D721Med (cell line): ENCODE results near the gene TTC23.
"Not testable (repeated sequence)": the region's sequence is repeated elsewhere in the genome, so short reads cannot be mapped to it uniquely, and the experiment has no call there.

ENCODE experiments used
- DNase-seq: peaks from one replicate; pipeline ENCODE4 v3.0.0; 2011; ENCODE audit warnings: low spot score; ENCODE audit not compliant: insufficient read length
- FAIRE-seq: peaks from 2 replicates; lab custom pipeline; 2011; peaks lifted over from hg19 to GRCh38; lab: Jason Lieb, UNC
- TF ChIP-seq, protein P1 (sequence below): IDR thresholded peaks from 2 replicates; pipeline ENCODE4 v1.5.1; 2012; ENCODE audit warnings: mild to moderate bottlenecking, control low read depth; ENCODE audit not compliant: insufficient read depth; ENCODE audit errors: missing control alignments

TTC23 gene

DNA sequence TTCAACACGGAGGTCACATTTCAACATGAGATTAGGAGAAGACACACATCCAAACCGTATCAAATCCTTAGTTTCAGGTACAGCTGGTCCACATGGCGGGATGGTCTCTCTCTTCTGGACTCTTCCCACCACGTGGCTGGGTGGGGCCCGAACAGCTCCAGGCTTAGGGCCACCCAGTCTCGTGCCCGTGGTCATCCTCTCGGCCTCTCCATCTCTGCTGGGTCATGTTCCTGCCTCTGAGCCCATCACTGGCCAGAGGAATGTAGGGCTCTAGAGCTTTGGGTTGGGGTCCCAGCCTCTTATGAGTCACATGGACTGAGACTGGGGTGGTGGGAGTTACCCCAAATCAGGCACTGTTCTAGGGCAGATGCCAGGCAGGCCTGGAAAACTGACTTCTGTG lies 132.3 kb downstream of the TTC23 start:
- FAIRE-seq, result no peak
- DNase-seq, result no peak
- TF ChIP-seq, protein P1, sequence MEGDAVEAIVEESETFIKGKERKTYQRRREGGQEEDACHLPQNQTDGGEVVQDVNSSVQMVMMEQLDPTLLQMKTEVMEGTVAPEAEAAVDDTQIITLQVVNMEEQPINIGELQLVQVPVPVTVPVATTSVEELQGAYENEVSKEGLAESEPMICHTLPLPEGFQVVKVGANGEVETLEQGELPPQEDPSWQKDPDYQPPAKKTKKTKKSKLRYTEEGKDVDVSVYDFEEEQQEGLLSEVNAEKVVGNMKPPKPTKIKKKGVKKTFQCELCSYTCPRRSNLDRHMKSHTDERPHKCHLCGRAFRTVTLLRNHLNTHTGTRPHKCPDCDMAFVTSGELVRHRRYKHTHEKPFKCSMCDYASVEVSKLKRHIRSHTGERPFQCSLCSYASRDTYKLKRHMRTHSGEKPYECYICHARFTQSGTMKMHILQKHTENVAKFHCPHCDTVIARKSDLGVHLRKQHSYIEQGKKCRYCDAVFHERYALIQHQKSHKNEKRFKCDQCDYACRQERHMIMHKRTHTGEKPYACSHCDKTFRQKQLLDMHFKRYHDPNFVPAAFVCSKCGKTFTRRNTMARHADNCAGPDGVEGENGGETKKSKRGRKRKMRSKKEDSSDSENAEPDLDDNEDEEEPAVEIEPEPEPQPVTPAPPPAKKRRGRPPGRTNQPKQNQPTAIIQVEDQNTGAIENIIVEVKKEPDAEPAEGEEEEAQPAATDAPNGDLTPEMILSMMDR, result no peak

DNA sequence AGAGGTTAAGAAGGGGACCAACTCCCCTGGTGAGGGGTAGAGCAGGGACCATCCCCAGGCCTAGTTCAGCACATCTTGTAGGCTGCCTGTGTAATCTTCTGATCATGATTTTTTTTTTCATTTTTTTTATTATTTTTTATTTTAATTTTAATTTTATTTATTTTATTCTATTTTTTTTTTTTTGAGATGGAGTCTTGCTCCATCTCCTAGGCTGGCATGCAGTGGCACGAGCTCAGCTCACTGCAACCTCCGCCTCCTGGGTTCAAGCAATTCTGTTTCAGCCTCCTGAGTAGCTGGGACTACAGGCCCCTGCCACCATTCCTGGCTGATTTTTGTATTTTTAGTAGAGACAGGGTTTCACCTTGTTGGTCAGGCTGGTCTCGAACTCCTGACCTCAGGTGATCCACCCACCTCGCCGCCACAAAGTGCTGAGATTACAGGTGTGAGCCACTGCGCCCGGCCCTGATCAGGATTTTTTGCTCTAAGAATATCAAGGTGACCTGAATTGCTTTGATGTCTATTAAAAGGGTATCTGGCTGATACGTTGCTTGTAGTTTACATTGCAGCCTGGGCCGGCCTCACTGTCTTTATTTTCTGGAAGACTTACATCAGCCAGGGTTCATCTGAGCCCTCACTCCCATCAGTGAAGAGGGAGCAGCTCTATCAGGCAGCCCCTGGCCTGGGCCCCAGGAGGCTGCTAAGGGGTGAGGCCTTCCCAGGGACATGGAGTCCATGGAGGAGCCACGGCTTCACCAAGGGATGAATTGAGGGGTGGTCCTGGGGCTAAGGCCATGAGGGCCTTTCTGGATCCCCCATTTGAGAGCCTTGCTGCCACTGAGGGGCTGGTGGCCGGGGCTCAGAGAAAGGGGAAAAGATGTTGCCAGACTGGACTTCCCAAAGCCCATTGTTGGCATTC lies 133.8 kb downstream of the TTC23 start:
- DNase-seq (no peak), FAIRE-seq (no peak)
- TF ChIP-seq, protein P1, result no peak

DNA sequence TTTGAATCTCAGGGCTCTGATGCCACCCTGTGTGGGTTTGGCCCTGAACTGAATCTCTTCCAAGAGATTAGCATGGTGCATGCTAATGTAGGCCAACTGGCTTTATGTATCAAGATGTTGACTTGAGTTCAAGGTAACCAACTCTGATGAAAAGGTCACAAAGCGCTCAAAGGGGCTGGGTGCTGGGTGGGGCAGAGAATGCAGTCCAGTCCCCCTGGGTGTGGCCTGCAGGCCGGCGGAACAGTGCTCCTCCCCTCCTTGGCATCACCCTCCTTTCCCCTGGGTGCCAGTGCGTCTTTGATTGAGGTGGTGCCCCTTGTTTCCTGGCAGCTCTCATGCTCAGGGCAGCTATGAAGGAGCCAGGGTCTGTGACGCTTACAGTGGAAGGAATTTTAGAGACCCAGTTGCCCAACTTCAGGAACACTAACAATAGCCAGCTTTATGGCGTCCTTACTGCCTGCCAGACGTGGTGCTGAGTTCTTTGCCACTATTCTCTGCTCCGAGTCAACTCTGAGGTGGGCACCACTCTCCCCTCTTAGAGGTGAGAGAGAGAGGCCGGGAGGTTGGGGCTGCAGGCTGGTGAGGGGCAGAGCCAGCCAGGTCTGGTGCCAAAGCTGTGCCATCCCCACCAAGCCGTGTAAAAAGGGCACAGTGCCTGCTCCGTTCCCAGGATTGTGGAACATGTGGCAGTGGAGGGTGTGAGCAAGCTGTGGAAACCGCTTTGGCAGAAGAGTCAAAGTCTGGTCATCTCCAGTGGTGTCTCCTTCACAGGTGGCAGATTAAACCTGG lies 134.7 kb downstream of the TTC23 start:
- FAIRE-seq, result no peak
- TF ChIP-seq, protein P1, result no peak
- DNase-seq, result no peak

DNA sequence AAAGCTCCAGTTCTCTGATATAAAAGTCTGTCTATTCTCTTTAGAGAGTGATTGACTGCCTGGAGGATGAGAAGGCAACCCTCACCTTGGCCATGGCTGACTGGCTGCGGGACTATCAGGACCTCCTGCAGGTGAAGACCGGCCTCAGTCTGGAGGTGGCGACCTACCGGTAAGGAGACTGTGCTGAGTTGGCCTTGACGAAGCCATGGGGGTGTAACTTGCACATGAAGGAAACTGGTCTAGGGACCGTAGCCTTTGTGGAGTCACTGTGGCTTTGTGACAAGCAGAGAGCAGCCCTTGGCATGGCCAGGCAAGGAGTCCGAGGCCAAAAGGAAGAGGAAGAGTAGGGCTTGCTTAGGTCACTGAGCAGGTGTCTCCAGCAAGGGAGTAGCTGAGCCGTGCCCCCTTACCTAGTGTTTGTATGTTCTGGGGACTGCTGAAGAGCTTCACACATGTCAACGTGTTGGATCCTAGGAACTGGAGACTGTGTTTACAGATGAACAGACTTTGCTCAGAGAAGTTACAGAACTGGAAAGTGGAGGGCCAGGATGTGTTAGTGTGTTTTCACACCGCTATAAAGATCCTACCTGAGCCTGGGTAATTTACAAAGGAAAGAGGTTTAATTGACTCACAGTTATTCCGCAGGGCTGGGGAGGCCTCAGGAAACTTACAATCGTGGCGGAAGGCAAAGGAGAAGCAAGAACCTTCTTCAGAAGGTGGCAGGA lies 135.7 kb downstream of the TTC23 start:
- FAIRE-seq (no peak), DNase-seq (no peak)
- TF ChIP-seq, protein P1, result no peak

DNA sequence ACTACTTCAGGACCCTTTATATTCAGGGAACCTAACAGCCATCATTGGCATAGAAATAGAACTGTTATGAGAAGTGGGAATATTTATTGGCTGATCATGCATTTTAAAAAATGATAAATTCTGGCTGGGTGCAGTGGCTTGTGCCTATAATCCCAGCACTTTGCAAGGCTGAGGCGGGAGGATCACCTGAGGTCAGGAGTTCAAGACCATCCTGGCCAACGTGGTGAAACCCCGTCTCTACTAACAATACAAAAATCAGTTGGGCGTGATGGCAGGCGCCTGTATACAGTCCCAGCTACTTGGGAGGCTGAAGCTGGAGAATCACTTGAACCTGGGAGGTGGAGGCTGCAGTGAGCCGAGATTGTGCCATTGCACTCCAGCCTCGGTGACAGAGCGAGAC lies 137.7 kb downstream of the TTC23 start:
- not testable (repeated sequence) for DNase-seq, FAIRE-seq

DNA sequence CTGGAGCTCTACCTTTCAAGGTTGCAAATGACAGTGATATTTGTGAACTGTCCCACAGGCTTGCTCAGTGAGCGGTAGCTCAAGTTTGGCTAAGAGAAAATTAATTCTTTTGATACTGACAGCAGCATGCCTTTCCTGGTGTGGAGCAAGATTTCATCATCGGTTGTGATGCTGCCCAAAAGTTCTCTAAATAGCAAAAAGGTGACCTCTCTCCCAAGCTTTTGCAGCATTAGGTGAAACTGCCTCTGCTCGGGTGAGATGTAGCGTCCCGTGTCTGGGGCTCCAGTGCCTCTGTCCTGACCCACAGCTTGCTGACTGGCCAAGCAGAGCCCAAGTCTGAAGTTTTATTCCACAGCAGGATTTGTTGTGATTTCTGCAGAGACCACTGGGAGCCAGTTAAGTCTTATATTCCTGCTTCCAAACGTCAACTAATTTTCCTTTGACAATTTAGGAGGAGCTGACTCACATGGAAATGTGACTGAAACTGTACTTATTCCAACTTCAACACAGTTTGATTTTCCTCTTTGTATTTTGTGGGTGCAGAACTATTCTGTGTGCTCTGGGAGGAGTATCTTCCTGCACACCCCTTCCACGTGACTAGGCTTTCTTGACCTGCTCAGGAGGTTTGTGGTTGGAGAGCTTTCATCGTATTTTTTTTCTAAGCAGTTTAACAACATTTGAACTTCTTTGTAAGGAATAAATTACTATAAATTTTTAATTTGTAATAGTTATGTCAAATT lies 138.6 kb downstream of the TTC23 start:
- no peak for FAIRE-seq
- TF ChIP-seq, protein P1, result no peak
- no peak for DNase-seq
